Measurements from ENCODE around the gene LANCL2.

Gene LANCL2

DNA sequence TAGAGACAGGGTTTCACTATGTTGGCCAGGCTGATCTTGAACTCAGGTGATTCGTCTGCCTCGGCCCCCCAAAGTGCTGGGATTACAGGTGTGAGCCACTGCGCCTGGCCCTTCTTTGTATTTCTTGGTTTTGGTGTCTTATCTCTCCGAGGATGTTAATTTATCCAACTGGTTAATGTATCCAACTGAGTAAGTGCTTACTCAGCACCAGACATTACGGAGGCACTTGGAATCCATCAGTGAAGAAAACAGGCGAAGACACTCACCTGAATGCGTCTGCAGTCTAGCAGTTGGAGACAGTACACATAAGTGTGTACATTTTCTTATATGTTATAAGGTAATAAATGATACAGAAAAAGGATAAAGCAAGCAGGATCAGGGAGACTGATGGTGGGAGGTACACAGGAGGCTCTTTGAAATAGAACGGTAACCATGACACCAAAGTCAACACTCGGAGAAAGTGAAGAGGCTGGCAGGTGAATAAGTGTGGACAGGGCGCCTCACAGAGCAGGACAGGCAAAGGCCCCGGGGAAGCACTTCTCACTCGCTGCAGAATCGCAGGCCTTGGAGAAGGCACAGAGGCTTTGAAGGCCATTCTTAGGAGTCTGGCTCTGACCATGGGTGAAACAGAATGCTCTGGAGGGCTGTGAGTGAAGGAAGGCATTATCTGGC, 73.1 kb downstream of the LANCL2 start:
- DNase-seq (ENCODE audit: low read depth) = no peak

DNA sequence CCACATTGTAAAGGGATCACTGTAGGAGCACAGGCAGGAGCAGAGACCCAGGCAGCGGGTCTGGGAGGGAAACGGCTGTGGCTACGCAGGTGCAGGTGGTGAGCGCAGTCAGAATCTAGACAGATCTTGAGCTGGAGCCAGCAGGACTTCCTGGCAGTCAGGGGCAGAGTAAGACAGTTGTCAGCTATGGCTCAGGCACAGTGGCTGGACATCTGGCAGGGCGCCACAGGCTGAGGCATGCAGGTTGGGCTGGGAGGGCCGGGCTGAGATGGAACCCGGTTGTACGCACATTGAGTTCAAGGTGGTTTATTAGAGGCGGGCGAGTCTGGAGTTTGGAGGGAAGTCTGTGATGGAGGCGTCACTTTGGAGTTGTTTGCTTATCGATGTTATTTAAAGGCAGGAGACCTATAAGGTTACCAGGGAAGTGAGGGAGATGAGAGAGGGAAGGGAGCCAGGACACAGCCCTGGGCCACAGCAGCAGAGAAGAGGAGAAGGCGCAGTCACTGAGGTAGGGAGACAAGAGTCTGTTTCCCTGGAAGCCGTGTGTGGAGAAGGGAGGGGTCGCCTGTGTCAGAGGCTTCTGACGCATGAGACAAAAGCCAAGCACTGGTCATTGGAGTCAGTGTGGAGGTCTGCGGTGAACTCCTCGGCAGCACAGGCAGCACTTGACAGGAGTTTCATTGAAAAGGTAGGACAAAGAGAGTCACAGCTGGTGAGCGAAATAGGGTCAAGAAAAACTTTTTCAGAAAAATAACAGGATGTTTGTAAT, 73.8 kb downstream of the LANCL2 start:
- DNase-seq (ENCODE audit: low read depth) = no peak

DNA sequence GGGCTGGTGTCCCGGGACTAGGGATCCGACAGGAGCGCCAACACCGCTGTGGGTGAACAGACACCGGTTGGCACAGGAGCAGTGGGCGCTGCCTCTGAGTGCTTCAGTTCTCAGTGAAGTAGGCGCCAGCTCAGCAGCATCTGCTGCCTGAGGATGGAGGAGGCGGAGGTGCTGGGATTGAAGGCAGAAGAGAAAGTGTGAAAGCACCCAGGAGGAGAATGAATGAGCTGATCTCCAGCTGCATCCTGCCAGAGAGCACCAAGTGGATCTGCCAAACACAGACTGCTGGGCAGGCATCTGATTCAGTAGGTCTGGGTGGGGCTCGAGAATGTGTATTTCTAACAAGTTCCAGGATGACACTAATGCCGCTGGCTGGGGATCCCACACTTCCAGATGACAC, 74.5 kb downstream of the LANCL2 start:
- DNase-seq (ENCODE audit: low read depth) = no peak

DNA sequence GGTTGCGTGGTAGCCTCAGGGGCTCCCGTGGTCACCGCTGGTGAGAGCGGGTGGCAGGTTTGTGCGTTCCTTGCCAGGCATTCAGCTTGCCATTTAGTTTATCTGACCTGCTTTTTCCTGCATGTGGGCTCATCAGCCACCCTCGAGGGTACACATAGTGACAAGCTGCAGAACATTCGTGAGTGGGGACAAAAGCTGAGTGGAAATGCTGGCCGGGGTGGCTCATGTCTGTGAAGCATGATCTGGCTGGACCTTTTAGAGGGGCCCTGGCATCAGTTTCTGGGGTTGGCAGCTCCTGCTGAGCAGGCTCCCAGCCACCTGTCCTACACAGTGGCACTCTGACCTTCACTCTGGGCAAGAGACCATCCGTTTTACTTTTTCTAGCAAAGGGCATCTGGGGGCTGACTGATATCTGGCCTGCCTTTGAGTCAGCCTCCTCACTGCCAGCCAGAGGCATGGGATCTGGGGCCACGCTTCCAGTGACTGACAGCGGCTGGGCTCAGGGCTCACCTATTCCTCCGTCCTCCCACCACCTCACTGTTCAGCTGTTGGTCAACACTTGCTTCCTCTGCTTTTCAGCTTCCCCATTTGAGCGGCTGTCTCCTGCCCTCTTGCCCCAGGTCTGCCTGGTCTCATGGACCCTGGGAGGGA, 75.0 kb downstream of the LANCL2 start:
- no peak for DNase-seq (ENCODE audit: low read depth)

DNA sequence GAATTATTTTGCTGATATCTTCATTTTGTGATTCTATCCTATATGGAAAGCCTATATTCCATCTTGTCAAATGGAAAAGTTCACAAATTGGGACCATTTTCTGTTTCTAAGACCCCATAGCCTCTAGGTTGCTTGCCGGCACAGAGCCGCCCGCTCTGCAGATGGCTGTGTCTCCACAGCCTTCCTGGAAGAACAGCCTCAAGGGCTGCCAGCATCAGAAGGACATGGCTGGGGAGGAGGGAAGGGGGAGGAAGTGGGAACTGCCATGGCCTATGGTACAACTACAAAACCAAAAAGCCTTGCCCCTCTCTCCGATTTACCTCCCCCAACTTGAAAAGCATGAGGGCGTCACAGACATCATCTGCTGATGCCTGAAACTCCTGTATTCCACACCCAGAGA, 75.9 kb downstream of the LANCL2 start:
- DNase-seq (ENCODE audit: low read depth) = no peak

DNA sequence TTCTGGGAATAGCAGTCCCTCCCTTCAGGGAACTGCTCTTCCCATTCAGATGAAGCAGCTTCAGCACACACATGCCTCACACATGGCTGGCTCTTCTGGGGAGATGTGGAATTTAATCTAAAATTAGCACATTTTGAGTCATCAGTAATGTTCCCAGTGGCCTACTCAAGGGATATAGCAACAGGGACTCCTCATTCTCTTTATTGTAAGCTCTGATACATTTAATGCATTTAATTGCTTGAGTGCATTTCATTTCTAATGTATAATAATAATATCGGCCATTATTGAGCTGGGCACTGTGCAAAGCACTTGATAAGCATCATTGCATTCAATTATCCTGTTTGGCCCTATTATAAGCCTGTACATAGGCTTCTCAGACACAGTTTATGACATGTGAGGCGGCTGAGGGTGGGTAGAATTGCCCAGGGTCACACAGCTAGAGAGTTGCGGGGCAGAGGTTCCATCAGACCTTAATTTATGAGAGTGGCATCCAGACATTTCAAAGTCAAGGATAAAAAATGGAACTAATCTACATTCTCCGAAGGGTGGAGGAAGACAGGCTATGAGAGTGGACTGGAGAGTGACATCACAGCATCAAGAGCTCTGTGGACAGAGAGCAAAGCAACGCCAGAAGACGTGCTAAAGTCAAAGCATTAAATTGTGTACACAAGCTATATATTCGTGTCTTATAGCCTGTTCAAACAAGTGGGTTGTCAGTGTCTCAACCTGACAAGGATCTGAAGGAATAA, 76.8 kb downstream of the LANCL2 start:
- no peak for DNase-seq (ENCODE audit: low read depth)

DNA sequence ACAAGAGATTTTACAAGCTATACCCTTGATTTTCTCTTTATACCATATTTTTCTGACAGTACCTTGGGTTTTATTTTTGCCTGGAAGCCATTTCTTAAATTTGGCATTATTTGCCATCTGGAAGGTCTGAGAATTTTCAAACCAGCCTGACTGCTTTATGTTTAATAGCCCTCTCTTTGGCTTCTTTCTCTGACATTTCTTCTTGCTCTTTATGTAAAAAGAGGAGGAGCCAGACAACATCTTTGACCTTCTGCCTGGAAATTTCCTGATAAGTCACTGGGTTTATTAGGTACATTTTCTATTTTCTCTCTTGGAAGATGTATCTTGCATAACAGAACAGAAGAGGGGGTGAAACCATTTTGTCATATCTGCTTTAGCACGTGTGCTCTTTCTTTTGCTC, 79.6 kb downstream of the LANCL2 start:
- no peak for DNase-seq (ENCODE audit: low read depth)

DNA sequence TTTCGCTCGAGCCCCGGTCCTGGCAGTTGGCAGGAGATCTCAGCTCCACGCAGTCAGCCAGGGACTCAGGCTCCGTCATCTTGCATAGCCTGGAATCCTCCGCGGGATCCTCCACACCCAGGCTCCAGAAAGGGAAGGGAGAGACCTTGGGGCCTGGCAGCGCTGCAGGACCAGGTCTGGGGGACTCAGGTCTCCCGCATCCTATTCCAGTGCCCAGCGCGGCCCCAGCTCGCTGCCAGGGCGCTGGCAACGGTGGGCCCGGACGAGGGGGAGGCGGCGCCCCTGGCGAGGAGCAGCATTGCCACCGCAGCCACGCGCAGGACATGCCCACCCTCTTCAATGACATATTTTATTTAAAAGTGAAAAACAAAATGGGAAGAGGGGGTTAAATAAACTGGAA, 83.4 kb downstream of the LANCL2 start:
- no peak for DNase-seq (ENCODE audit: low read depth)

DNA sequence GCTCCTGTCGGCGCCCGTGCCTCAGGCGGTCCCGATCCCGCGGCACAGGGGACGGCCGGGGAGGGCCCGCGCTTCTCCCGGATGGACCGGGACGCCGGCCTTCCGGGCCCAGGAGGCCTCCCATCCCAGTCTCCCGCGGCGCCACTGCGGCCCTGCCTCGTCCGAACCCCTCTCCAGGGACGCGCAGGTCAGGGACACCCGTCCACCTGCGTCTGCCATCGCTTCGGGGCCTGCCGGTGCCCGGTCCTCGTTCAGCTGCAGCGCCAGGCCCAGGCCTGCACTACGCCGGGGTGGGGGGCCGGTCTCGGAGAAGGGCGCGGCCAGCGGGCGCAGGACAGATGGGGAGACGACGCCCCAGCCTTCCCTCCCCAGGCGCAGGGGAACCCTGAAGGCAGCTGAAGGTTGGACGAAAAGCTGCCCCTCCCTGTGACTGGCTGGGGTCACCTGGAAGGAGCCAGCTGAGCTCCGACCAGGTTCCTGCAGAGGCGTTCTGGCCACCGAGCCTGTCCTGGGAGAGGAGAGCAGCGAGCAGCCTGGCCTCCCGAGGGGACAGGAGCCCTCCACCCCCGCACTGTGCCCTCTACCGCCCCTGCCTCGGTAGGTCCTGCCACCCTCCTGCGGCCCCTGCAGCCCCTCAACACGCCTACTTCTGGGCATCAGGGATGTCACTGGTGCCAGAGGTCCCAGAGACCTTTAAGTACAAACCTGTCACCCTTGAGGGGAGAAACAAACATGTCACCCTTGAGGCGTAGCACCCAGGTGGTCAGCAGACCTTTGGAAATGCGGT, 84.3 kb downstream of the LANCL2 start:
- DNase-seq (ENCODE audit: low read depth) = no peak

DNA sequence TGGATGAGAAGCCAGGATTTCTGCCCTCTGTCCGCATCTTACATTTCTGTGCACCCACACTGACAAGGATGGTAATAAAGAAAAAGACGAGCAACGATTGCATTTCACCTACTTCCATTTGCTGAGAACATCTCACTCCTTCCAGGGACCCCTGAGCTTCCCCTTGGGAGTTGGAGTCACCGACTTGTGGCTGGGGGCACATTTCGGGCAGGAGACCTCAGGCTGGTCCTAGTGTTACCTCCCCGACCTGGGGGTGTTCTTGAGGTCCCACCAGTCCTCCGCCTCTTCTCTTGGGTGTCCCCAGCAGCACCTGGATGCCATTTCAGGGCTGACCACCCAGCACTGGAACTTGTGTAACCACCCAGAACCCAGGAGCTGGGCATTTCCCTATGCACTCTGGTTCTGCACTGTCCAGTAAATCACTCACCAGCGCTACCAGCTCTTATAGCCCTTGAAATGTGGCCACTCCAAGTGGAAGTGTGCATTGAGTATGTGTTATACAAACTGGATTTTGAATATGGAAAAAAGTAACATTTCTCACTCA, 84.9 kb downstream of the LANCL2 start:
- DNase-seq (ENCODE audit: low read depth) = no peak

DNA sequence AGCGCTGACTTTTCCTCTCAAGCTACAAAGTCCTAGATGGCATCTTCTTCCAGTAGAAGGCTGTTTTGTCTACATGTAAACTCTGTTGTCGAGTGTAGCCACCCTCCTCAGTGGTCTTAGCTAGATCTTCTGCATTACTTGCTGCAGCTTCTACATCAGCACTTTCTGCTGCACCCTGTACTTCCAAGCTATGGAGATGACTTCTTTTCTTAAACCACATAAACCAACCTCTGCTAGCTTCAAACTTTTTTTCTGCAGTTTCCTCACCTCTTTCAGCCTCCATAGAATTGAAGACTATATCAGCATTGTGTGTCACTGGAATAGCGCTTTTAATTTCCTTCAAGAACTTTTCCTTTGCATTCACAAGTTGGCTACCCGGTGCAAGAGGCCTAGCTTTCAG, 87.8 kb downstream of the LANCL2 start:
- no peak for DNase-seq (ENCODE audit: low read depth)

DNA sequence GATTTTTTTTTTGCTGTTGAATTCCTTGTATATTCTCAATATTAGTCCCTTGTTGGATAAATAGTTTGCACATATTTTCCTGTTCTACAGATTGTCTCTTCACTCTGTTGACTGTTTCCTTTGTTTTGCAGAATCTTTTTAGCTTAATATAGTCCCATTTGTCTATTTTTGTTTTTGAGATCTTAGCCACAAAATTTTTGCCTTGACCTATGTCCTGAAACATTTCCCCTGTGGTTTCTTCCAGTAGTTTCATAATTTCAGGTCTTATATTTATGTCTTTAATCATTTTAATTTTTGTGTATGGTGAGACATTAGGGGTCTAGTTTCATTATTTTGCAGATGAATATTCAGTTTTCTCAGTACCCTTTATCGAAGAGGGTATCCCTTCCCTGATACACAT, 92.7 kb downstream of the LANCL2 start:
- DNase-seq (ENCODE audit: low read depth) = no peak

DNA sequence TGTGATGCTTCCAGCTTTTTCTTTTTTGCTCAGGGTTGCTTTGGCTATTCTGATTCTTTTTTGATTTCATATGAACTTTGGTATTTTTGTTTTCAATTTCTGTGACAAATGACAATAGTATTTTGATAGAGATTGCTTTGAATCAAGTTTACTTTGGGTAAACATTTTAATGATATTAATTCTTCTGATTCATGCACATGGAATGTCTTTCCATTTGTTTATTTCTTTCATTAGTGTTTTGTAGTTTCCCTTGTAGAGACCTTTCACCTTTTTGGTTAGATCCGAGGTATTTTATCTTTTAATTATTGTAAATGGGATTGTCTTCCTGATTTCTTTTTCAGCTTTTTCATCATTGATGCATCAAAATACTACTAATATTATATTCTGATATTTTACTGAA, 93.2 kb downstream of the LANCL2 start:
- DNase-seq (ENCODE audit: low read depth) = no peak

DNA sequence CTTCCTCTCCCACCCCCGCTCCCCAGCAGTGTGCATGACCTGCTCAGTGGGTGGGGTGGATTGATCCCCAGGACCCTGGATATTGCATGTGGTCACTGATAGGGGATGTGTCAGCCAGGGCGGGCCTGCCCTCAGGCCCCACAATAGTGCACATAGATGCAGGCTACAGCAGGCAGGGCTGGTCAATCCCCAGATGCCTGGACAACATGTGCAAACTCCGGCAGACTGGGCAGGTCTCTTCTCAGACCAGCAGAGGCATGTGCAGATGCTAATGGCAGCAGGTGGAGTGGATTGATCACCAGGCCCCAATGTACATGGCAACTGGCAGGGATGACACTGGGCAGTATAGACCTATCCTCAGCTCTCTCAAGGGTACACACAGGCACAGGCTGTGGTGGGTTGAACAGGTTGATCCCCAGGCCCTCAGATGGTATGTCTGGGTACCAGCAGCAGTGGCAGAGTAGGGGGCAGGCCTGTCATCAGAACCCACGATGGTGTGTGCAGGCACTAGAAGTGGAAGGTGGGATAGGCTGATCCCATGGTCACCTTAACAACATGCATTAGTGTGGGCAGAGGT, 98.6 kb downstream of the LANCL2 start:
- DNase-seq (ENCODE audit: low read depth) = no peak

DNA sequence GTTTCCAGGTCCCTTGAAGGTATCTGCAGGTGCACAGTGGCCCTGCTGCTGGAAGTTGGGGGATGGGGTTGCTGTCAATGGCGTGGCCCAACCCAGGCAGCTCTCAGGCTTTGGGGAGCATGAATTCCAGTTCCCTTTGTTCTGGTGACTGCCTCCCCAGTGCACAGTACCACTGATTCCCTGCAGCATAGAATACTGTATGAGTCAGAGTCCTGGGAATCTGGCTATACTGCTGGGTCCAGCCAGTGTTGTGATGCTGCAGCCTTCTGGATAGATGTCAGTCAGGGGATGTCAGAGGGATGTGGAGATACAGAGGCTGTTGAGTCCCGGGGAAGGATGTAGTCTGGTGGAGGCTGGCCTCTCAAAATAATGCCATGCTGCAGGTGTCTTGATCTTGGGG, 99.3 kb downstream of the LANCL2 start:
- no peak for DNase-seq (ENCODE audit: low read depth)

DNA sequence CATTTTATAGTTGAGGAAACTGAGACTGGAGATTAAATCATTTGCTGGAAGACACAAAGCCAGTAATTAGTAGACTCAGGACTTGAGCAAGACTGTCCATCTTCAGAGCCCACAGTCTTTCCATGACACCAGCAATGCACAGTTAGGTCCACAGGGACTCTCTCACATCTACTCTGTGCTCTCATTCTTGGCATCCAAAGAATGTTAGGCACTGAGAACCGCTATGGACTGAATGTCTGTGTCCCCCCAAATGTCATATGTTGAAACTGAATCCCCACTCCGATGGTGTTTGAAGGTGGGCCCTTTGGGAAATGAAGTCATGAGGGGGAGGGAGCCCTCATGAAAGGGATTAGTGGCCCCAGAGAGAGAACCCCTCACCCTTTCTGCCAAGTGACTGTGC, 100.6 kb downstream of the LANCL2 start:
- no peak for DNase-seq (ENCODE audit: low read depth)

DNA sequence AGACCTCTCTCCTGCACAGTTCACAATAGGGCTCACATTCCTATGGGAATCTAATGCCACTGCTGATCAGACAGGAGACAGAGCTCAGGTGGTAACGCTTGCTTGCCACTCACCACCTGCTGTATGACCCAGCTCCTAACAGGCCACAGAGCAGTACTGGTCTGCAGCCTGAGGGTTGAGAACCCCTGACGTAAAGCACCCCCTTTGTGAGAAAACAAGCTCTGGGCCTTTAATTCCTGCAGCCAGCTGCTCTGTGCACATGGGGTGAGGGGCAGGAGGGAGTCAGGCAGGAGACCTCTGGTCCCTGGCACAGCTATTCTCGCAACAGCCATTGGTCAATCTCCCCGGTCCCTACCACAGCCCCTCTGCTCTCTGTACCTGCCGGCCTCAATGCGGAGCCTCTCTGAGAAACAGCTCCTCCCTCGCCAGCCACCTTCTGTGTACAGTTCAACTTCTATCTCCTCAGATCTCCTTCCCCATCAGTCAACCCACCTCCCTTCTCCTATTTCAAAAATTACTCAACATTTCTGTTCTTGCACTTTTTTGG, 102.0 kb downstream of the LANCL2 start:
- DNase-seq (ENCODE audit: low read depth) = no peak

DNA sequence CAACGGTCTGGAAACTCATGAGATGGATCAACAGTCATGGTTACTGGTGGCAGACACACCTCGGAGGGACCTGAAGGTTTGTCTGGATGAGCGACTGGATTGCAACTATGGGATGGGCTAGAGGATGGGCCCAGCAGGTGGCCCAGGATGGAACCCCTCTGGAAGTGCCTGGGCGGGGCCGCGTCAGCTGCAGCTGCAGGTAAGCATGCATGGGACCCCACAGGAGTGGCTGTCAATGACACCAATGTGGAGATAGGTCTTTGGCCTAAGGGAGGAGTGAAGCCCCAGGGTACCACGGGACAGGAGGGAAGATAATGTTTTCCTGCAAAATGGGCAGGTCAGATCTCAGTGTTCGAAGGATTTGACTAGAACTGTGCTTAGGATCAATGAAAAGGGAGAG, 103.4 kb downstream of the LANCL2 start:
- DNase-seq (ENCODE audit: low read depth) = no peak

DNA sequence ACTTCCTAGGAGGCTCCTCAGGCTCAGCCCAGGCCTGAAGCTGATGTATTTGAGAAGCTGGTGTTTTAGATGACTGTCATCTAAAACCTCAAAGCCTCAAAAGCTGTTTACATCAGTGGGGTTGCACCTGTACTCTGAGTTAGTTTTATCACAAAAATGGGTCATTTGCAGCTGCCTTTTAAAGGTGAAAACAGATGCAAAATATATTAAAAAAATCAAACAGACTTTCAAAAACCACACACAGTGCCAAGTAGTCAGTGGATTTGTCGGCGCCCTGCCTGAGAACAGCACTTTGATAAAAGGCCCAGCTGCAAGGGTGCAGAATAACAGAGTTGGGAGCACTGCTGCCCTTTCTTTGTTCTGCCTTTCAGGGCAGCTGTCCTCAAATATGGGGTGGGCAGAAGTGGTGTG, 104.1 kb downstream of the LANCL2 start:
- peak; percentile 34 for DNase-seq (ENCODE audit: low read depth)

DNA sequence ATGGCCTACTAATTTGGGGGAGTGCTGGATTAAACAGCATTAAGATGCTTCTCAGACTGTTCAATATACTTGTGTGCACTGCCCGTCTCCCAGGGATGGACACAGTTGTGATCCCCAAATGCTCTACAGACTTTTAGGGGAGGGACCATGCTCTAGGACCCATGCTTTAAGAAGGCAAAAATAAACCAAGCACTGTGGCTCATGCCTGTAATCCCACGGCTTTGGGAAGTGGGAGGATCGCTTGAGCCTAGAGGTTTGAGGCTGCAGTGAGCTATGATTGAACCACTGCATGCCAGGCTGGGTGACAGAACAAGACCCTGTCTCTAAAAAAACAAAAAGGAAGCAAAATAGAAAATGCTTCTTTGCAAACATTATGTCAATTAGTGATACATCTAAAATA, 104.6 kb downstream of the LANCL2 start:
- DNase-seq (ENCODE audit: low read depth) = no peak

DNA sequence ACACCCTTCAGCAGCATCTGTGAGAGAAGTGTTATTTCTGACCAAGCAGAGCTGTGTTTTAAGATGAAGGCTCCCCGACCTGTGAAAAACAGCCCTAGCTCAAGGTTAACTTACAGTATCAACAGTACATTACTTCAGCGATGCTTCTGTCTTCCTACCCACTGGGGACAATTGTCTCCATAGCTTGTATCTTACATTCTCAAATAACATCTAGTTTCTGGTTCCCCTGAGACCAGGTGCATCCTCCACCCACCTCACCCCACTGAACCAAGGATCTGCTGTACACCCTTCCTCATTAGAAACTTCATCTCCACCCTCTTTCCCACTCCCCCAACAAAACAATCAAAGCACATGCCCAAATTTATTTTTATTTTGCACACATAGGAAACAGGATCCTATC, 105.1 kb downstream of the LANCL2 start:
- DNase-seq (ENCODE audit: low read depth) = no peak

All from T follicular helper cell (primary cell).